SJCRH30 (cell line): ENCODE measurements around the gene PHF21B. TPM values are rescaled to one million over a fixed set of nuclear protein-coding genes. Genes with fewer than 3 reads are reported as not detected.

Experiments
- DNase-seq, 2 experiments: peaks; one replicate each; pipeline ENCODE4 v3.0.0-alpha.2; 2015 to 2020
- H3K27ac ChIP-seq: fragments of 250-450 bp; sonication (Bioruptor Pico); 2 replicates; pipeline ENCODE4 v1.5.1; 2020; ENCODE audit warnings: mild to moderate bottlenecking, moderate library complexity
- H3K27me3 ChIP-seq: fragments of 250-450 bp; sonication (Bioruptor Pico); 2 replicates; pipeline ENCODE4 v1.5.1; 2020; ENCODE audit warnings: mild to moderate bottlenecking, moderate library complexity
- H3K36me3 ChIP-seq: fragments of 250-450 bp; sonication (Bioruptor Pico); 2 replicates; pipeline ENCODE4 v1.5.1; 2020; ENCODE audit warnings: mild to moderate bottlenecking, moderate library complexity
- H3K4me1 ChIP-seq: fragments of 250-450 bp; sonication (Bioruptor Pico); 2 replicates; pipeline ENCODE4 v1.5.1; 2020; ENCODE audit warnings: mild to moderate bottlenecking, moderate library complexity
- H3K4me3 ChIP-seq: fragments of 250-450 bp; sonication (Bioruptor Pico); 2 replicates; pipeline ENCODE4 v1.5.1; 2020; ENCODE audit warnings: mild to moderate bottlenecking, moderate library complexity
- H3K9me3 ChIP-seq: fragments of 250-450 bp; sonication (Bioruptor Pico); replicated peaks from 2 replicates; pipeline ENCODE4 v1.5.1; 2020; ENCODE audit warnings: mild to moderate bottlenecking, moderate library complexity
- total RNA-seq: library from RNA; depleted of rRNA; stranded (reverse); fragments of >200 nt; shearing (Covaris generic); gene quantifications from 2 replicates; pipeline ENCODE4 v1.2.3, GENCODE V29; 2014

The PHF21B gene
- total RNA-seq, 1 experiment from 2014 or later, result 5.8 TPM

GRCh38 chr22:44889255-44889878 is 120.4 kb downstream of the PHF21B start:
- H3K36me3 ChIP-seq, result no peaks in the 10 kb centered on the region
- H3K4me3 ChIP-seq, result no peak overlapping the region
- no peaks in the 10 kb centered on the region for H3K27me3 ChIP-seq
- H3K27ac ChIP-seq, result no peak overlapping the region
- DNase-seq, result peak in 1 of 2 experiments; percentile 14
- H3K9me3 ChIP-seq, result no peaks in the 10 kb centered on the region
- no peaks in the 10 kb centered on the region for H3K4me1 ChIP-seq

GRCh38 chr22:44888491-44889254 is 121.1 kb downstream of the PHF21B start:
- H3K27ac ChIP-seq, result no peak overlapping the region
- DNase-seq, result no peak
- no peaks in the 10 kb centered on the region for H3K36me3 ChIP-seq
- no peaks in the 10 kb centered on the region for H3K27me3 ChIP-seq
- H3K4me3 ChIP-seq, result no peak overlapping the region
- H3K9me3 ChIP-seq, result no peaks in the 10 kb centered on the region
- H3K4me1 ChIP-seq, result no peaks in the 10 kb centered on the region

DNA sequence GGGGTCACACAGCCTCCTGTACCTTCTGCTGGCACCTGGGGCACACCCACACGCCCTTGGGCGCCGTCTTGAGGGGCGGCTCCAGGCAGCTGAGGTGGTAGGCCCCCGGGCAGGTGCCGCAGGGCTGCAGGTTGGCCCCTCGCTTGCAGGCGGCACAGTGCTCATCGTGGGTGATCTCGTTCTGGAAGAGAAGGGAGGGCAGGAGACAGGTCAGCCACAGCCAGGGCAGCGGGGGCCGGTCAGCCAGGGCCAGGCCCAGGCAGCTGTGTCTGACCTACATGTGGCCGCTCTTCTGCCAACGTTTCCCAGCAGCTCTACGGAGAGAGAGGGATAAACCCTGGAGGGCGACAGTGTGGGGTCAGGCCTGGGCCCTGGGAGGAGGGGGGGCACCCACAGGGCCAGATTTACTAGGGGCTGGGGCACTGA is 121.9 kb downstream of the PHF21B start:
- H3K4me1 ChIP-seq, result no peaks in the 10 kb centered on the region
- no peak for DNase-seq
- H3K4me3 ChIP-seq, result no peak overlapping the region
- no peaks in the 10 kb centered on the region for H3K9me3 ChIP-seq
- no peak overlapping the region for H3K27ac ChIP-seq
- no peaks in the 10 kb centered on the region for H3K36me3 ChIP-seq
- no peaks in the 10 kb centered on the region for H3K27me3 ChIP-seq

- Histone ChIP-seq H3K27me3 (no peaks in the 10 kb centered on the region), H3K36me3 (no peaks in the 10 kb centered on the region), H3K9me3 (no peaks in the 10 kb centered on the region), H3K4me3 (no peak overlapping the region), H3K27ac (no peak overlapping the region), H3K4me1 (no peaks in the 10 kb centered on the region)
- DNase-seq, result no peak
These were observed 123.9 kb downstream of the PHF21B start for GRCh38 chr22:44885806-44886360.

GRCh38 chr22:44884968-44885805 is 124.6 kb downstream of the PHF21B start:
- H3K4me3 ChIP-seq, result no peak overlapping the region
- DNase-seq, result no peak
- no peaks in the 10 kb centered on the region for H3K27me3 ChIP-seq
- no peaks in the 10 kb centered on the region for H3K36me3 ChIP-seq
- H3K4me1 ChIP-seq, result no peaks in the 10 kb centered on the region
- no peaks in the 10 kb centered on the region for H3K9me3 ChIP-seq
- no peak overlapping the region for H3K27ac ChIP-seq

GRCh38 chr22:44884562-44884961 is 125.2 kb downstream of the PHF21B start:
- Histone ChIP-seq H3K36me3 (no peaks in the 10 kb centered on the region), H3K4me1 (no peaks in the 10 kb centered on the region), H3K4me3 (no peak overlapping the region), H3K9me3 (no peaks in the 10 kb centered on the region), H3K27ac (no peak overlapping the region), H3K27me3 (no peaks in the 10 kb centered on the region)
- DNase-seq, result no peak

GRCh38 chr22:44883011-44883421 is 126.8 kb downstream of the PHF21B start:
- Histone ChIP-seq H3K4me3 (no peak overlapping the region), H3K9me3 (no peaks in the 10 kb centered on the region), H3K27me3 (no peaks in the 10 kb centered on the region), H3K27ac (no peak overlapping the region), H3K36me3 (no peaks in the 10 kb centered on the region), H3K4me1 (no peaks in the 10 kb centered on the region)
- peak in 1 of 2 experiments; percentile 24 for DNase-seq

GRCh38 chr22:44882226-44882905 is 127.4 kb downstream of the PHF21B start:
- Histone ChIP-seq H3K4me1 (no peaks in the 10 kb centered on the region), H3K36me3 (no peaks in the 10 kb centered on the region), H3K9me3 (no peaks in the 10 kb centered on the region), H3K4me3 (no peak overlapping the region), H3K27me3 (no peaks in the 10 kb centered on the region), H3K27ac (no peak overlapping the region)
- no peak for DNase-seq

DNA sequence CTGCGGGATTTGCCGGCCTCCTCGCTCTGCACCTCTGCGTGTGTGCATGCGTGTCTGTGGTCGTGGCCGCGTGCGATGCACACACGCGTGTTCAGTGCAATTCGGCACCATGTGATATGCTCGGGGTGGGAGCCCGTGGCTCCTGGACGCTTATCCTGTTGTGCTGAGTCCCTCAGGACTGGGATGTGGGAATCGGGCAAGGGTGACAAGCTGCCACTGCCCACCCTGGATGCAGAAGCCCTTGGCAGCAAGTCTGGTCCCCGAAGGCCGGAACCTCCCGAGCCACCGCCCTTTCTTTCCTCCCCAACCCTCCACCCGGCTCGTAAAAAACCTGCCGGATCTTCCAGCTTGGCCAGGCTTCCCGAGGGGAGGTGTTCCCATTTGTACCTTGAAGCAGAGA is 128.2 kb downstream of the PHF21B start:
- Histone ChIP-seq H3K9me3 (no peaks in the 10 kb centered on the region), H3K4me1 (no peaks in the 10 kb centered on the region), H3K4me3 (no peak overlapping the region), H3K27me3 (no peaks in the 10 kb centered on the region), H3K36me3 (no peaks in the 10 kb centered on the region), H3K27ac (no peak overlapping the region)
- no peak for DNase-seq

DNA sequence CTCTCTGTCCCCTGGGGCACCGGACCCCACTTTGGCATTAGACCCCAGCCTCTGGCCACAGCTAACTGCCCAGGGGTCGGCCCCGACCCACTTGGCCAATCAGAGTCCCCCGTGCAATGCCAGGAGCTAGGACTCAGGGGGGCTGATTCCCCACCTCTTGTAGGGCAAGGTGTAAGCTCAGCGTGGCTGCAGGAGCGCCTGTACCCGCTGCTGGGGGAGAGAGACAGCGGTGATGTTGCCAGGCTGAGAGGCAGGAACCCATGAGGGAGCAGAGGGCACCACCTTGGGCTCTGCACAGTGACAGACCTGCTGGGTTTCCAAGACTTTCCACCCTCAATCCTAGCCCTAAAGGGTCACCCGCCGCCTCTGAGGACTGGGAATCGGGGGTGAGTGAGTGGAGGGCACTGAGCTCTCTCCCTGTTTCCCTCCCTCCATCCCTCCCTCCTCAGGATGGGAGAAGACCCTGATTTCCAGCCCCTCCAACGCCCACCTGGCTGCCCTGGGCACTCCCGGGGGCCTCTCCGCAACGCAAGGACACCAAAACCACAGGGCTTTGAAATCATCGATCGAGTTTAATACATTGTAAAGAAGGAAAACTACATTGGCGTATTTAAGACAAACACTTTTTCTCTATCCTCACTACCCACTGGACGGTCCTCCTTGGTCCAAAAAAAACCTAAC is 129.1 kb downstream of the PHF21B start:
- no peaks in the 10 kb centered on the region for H3K27me3 ChIP-seq
- H3K36me3 ChIP-seq, result no peaks in the 10 kb centered on the region
- no peaks in the 10 kb centered on the region for H3K4me1 ChIP-seq
- H3K27ac ChIP-seq, result no peak overlapping the region
- no peaks in the 10 kb centered on the region for H3K9me3 ChIP-seq
- DNase-seq, result no peak
- no peak overlapping the region for H3K4me3 ChIP-seq

- H3K4me1 ChIP-seq, result no peaks in the 10 kb centered on the region
- no peak overlapping the region for H3K4me3 ChIP-seq
- H3K27me3 ChIP-seq, result no peaks in the 10 kb centered on the region
- H3K9me3 ChIP-seq, result no peaks in the 10 kb centered on the region
- no peaks in the 10 kb centered on the region for H3K36me3 ChIP-seq
- no peak for DNase-seq
- no peak overlapping the region for H3K27ac ChIP-seq
These were observed 130.5 kb downstream of the PHF21B start for GRCh38 chr22:44879301-44879680.

DNA sequence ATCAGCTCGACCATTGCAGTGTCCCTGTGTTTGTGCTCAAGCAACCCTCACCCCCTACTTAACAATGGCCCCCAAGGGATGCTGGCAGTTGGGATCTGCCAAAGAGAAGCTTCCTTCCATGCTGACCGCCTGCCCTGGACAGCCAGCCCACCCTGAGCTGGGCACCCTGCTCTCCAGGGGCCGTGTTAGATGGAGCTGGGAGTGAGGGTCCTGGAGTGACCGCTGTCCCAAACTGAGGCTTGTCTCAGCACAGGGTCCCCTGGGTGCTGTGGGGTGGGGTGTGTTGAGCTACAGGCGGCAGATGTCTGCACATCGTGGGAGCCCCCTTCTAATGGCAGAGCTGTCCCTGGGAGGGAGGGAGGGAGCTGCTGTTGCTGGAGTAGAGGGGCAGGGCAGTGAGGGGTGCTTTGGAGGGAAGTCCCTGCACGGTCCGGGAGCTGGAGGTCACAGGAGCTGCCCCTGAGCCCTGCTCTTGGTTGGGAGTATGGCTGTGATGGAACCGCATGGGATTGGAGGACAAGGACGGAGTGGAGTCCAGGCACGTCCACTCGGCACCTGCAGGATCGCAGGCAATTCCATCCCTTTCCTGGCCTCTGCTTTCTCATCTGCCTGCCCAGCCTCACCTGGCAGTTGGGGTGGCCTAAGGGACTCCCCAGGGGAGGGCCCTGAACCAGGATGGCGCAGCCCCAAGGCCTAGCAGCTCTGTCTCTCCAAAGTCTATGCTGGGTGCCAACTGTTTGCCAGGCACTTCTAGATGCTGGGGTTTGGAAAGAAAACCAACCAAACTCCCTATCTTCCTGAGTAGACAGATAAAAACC is 131.1 kb downstream of the PHF21B start:
- Histone ChIP-seq H3K9me3 (no peaks in the 10 kb centered on the region), H3K4me3 (no peak overlapping the region), H3K36me3 (no peaks in the 10 kb centered on the region), H3K27me3 (no peaks in the 10 kb centered on the region), H3K27ac (no peak overlapping the region), H3K4me1 (no peaks in the 10 kb centered on the region)
- DNase-seq, result no peak

GRCh38 chr22:44876921-44877320 is 132.9 kb downstream of the PHF21B start:
- no peaks in the 10 kb centered on the region for H3K9me3 ChIP-seq
- no peak for DNase-seq
- H3K4me3 ChIP-seq, result no peak overlapping the region
- H3K36me3 ChIP-seq, result no peaks in the 10 kb centered on the region
- H3K27ac ChIP-seq, result no peak overlapping the region
- no peaks in the 10 kb centered on the region for H3K4me1 ChIP-seq
- no peaks in the 10 kb centered on the region for H3K27me3 ChIP-seq
